Measurements from ENCODE around the gene CPEB3.

DNA sequence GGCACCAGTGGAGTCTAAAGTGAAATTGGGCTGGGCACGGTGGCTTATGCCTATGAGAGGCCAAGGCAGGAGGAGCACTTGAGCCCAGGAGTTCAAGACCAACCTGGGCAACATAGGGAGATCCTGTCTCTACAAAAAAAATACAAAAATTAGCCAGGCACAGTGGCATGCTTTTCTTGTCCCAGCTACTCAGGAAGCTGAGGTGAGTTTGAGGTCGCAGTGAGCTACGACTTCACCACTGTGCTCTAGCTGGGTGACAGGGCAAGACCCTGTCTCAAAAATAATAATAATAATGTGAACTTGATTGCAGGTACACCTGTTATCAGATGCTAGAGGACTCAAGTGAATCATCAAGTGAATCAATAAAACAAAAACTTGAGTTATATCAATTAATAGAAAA lies 259.3 kb downstream of the CPEB3 start:
- TF ChIP-seq, protein P1, sequence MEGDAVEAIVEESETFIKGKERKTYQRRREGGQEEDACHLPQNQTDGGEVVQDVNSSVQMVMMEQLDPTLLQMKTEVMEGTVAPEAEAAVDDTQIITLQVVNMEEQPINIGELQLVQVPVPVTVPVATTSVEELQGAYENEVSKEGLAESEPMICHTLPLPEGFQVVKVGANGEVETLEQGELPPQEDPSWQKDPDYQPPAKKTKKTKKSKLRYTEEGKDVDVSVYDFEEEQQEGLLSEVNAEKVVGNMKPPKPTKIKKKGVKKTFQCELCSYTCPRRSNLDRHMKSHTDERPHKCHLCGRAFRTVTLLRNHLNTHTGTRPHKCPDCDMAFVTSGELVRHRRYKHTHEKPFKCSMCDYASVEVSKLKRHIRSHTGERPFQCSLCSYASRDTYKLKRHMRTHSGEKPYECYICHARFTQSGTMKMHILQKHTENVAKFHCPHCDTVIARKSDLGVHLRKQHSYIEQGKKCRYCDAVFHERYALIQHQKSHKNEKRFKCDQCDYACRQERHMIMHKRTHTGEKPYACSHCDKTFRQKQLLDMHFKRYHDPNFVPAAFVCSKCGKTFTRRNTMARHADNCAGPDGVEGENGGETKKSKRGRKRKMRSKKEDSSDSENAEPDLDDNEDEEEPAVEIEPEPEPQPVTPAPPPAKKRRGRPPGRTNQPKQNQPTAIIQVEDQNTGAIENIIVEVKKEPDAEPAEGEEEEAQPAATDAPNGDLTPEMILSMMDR (IDR thresholded peaks at IDR 0.05): no peak
- no peak for TF ChIP-seq POLR2A (IDR thresholded peaks at IDR 0.05)

Data from thyroid gland (tissue), 4 donors.